Measurements from ENCODE around the gene APMAP. TPM values are rescaled to one million over a fixed set of nuclear protein-coding genes. Genes with fewer than 3 reads are reported as not detected.
A peak's percentile ranks its signal among the peaks of the same experiment; 100 is the strongest.

The APMAP gene
- total RNA-seq, 2 donors from 2014 or later: 109 to 206 TPM

DNA sequence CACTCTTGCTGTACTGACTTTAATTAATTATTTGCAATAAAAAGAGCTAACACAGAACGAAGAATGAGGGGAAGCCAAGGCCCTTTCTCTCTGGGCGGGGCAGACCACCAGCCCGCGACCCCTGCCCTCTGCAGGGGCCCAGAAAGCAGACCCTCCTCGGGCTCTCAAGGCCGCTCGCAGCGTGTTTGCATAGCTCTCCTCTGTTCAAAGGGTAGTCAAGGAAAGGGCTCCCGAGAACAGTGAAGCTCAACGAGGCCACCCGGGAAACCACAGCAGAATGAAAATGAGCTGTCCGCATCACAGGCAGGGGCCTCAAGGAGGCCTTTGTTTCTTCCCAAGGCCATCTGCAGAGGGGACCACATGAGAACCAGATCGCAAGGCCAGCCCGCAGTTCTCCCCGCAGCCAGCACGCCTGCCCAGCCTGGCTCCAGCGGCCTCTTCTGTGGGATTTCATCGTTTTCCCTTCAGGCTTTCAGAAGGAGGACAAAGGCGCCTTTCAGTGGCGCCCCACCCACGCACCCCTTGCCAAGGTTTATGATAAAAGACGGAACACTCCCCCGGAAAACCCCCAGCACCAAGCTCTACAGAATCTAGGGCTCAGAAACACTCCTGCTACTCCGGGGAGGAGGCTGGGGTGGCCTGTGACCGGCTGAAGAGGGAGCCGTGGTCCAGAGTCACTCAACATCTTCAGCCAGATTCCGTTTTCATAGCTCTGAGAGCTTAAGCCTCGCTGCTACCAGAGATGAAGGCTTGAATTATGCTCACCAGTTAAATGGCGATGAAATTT is 40.1 kb upstream of the APMAP start:
- peaks cover 23 to 24% of the 10 kb centered on the region in 2 donors for H3K4me1 Mint-ChIP-seq (ENCODE audit: low read depth in 2 of 2)
- H3K27me3 Mint-ChIP-seq: no peaks in the 10 kb centered on the region
- no peaks in the 10 kb centered on the region for H3K9me3 Mint-ChIP-seq
- no peak overlapping the region for H3K4me3 Mint-ChIP-seq
- ATAC-seq (no peak), DNase-seq (ENCODE audit: low spot score) (no peak)
- no peaks in the 10 kb centered on the region for H3K36me3 Mint-ChIP-seq
- H3K27ac Mint-ChIP-seq: no peak overlapping the region

DNA sequence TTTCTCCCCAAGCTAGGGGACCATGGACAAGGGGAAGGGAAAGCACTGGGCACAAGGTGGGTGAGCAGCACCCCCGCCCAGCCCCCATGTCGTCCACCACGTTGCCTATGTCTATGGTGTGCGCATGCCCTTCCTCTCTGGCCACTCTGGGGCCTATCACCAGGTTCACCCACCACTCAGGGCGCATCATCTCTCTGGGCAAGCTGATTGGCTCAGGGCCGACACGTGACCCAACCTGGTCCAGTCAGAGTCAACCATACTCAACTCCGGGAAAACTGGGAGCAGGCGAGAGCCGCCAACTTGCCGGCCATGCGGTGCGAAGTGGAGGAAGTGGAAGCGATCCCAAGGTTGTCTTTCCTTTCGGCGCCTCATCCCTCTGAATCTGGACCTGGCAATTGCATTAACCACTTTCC is 39.5 kb upstream of the APMAP start:
- Mint-ChIP-seq H3K36me3 (no peaks in the 10 kb centered on the region), H3K27ac (no peak overlapping the region), H3K4me1 (ENCODE audit: low read depth in 2 of 2) (peaks cover 20 to 23% of the 10 kb centered on the region in 2 donors)

DNA sequence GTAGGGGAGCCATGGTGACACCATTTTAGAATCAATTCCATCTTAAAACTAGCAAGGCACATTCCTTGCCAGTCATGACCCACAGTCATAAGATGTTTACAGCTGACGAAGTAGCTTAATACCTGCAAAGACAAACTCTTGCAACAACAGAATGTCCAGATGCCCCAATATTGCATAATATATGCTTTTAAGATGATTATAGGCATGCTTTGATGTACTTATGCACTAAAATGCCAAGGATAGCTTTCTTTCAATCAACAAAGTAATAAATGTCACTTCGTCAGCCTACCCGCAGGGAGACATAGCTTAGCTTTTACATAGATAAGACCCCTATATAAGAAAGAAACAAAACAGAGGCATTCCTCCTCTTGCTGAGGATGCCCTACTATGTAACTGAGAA is 38.7 kb upstream of the APMAP start:
- peaks cover 13 to 15% of the 10 kb centered on the region in 2 donors for H3K4me1 Mint-ChIP-seq (ENCODE audit: low read depth in 2 of 2)
- no peaks in the 10 kb centered on the region for H3K9me3 Mint-ChIP-seq
- peak overlapping the region in 1 of 2 donors; percentile 4 for H3K27ac Mint-ChIP-seq
- H3K4me3 Mint-ChIP-seq: no peak overlapping the region
- DNase-seq (ENCODE audit: low spot score) (no peak), ATAC-seq (no peak)
- no peaks in the 10 kb centered on the region for H3K36me3 Mint-ChIP-seq
- no peaks in the 10 kb centered on the region for H3K27me3 Mint-ChIP-seq

More for the DNA sequence above, 39.5 kb upstream of the APMAP start:
- Mint-ChIP-seq H3K9me3 (no peaks in the 10 kb centered on the region), H3K4me3 (no peak overlapping the region), H3K27me3 (no peaks in the 10 kb centered on the region)
- ATAC-seq: no peak
- no peak for DNase-seq (ENCODE audit: low spot score)

DNA sequence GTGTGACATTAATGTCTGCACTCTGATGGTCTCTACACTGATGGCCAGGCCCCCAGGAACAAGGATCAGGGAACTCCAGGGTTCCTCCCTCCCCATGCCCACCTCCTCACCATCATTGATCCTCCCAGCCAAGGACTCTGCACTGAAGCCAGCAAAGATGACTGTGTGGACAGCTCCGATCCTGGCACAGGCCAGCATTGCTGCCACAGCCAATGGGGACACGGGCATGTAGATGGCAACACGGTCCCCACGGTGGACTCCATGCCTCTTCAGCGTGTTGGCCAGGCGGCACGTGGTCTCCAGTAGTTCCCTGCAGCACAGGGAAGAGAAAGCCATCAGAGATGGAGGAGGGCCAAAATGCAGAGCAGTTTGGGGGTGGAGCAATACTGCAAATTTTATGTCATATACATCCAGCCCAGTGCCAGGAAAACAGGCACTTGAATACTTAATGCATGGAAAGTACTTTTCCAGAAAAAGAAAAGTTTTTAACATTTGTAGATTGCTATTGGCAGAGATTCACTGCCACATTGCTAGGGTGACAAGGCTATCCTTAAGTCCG is 38.2 kb upstream of the APMAP start:
- no peaks in the 10 kb centered on the region for H3K36me3 Mint-ChIP-seq
- DNase-seq (ENCODE audit: low spot score): no peak
- peak overlapping the region in 1 of 2 donors; percentile 4 for H3K27ac Mint-ChIP-seq
- H3K4me3 Mint-ChIP-seq: no peak overlapping the region
- no peaks in the 10 kb centered on the region for H3K27me3 Mint-ChIP-seq
- no peaks in the 10 kb centered on the region for H3K9me3 Mint-ChIP-seq
- ATAC-seq: no peak
- H3K4me1 Mint-ChIP-seq (ENCODE audit: low read depth in 2 of 2): peaks cover 10% of the 10 kb centered on the region in 2 donors

DNA sequence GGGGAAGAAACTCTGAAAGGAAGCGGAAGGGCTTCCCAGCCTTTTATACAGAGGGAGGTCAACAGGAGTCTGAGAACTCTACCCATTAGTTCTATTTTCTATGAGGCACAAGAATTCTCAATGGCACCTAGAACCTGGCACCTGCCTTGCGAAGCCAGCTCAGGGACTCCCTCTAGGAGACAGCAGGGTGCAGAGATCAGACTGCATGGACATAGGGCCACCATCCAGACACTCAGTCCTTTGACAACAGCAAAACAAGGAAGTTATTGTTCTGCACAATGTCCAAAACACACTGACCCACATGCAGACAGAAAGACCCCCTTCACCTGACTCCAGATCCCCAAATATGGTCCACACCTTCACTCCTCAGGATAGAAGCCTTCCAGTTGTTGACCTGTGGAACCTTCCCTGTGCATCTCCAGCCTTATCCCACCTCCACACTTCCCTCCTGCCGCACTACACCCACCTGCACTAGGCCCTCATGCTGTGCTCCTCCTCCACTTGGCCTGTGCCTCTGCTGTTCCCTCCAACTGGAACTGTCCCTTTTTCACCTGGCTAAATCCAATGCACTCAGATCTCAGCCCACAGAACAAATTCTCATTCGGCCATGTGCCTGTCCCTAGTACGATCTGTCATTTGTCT is 37.6 kb upstream of the APMAP start:
- Mint-ChIP-seq H3K27ac (peak overlapping the region in 1 of 2 donors; percentile 4), H3K36me3 (no peaks in the 10 kb centered on the region), H3K4me1 (ENCODE audit: low read depth in 2 of 2) (peaks cover 5 to 10% of the 10 kb centered on the region in 2 donors), H3K27me3 (no peaks in the 10 kb centered on the region), H3K4me3 (no peak overlapping the region), H3K9me3 (no peaks in the 10 kb centered on the region)
- no peak for DNase-seq (ENCODE audit: low spot score)
- no peak for ATAC-seq

DNA sequence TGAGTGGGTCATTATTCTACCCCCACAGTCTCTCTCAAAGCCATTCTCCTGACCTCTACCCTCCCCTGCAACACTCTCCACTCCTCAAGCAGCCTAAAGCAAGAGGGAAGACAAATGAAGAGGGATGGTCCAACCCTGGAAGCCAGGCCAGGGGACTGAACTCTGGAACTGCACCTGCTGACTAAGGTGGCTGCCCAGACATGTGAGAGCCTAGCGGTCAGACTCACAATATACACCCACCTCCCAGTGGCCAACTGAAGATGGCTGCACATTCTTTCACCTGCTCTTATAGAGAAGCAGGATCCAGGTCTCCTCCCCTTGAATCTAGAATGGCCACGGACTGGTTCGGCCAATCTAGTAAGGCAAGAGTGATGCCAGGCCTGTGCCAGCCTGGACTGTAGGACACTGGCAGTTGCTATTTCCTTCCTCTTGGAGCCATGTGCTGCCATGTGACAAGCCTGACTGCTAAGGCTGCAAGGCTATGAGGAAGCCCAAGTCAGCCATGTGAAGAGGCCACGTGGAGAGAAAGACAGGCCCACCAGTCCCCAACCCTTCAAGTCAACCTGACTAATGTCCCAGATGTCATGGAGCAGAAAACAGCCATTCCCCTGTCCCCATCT is 33.5 kb upstream of the APMAP start:
- Mint-ChIP-seq H3K4me3 (no peak overlapping the region), H3K4me1 (ENCODE audit: low read depth in 2 of 2) (peaks cover 10 to 21% of the 10 kb centered on the region in 2 donors), H3K27ac (peak overlapping the region in 1 of 2 donors; percentile 21), H3K9me3 (no peaks in the 10 kb centered on the region), H3K27me3 (no peaks in the 10 kb centered on the region), H3K36me3 (no peaks in the 10 kb centered on the region)
- ATAC-seq (no peak), DNase-seq (ENCODE audit: low spot score) (no peak)

DNA sequence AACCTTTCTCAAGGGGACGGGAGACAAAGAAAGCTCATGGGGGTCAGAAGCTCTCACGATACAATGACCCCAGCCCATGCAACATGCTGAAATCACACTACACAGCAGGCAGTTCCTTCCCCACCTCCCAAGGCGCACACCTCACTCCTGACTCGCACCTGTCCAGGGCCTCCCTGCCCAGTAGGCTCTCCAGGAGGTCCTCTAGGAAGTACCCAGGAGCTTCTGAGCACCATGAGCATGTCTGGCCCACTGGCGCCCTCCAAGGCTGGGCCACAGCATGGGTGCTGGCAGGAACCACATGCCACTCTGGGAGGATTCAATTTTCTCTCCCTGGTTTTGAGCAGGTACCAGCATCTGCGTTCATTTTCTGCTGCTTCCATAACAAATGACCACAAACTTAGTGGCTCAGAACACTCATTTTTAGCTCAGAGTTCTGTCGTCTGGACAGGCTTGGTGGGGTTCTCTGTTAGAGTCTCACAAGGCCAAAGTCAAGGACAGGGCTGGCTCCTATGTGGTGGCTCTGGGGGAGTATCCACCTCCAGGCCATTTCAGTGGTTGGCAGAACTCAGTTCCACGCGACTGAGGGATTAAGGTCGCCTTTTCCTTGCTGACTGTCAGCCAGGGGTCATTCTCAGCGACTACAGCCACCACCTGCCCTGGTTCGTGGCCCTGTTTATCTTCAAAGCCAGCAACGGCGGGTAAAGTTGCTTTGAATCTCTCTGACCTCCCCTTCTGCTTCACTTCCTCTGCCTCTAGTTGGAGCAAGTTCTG is 32.7 kb upstream of the APMAP start:
- Mint-ChIP-seq H3K36me3 (no peaks in the 10 kb centered on the region), H3K4me3 (no peak overlapping the region), H3K27me3 (no peaks in the 10 kb centered on the region), H3K27ac (peak overlapping the region in 1 of 2 donors; percentile 21), H3K9me3 (no peaks in the 10 kb centered on the region), H3K4me1 (ENCODE audit: low read depth in 2 of 2) (peaks cover 10 to 21% of the 10 kb centered on the region in 2 donors)
- DNase-seq (ENCODE audit: low spot score) (no peak), ATAC-seq (no peak)

DNA sequence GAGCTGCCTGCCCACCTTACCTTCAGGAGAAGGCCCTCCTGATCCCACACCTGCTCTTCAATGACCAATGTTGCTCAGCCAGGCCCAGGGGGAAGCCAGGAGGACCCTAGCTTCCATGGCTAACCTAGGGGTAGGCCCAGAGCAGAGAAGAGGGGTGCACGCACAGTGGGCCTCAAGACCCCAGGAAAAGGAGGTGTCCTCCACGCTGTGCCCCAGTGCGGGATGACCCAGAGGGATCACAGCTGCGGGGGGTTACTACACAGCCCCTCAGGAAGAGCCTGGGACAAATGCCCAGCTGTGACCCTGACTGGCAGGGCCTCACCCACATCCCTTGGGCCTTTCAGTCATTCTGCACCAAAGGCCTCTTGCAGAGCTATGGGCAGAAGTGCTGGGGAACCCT is 31.6 kb upstream of the APMAP start:
- H3K4me1 Mint-ChIP-seq (ENCODE audit: low read depth in 2 of 2): peaks cover 10 to 20% of the 10 kb centered on the region in 2 donors
- no peak overlapping the region for H3K4me3 Mint-ChIP-seq
- H3K27ac Mint-ChIP-seq: peak overlapping the region in 1 of 2 donors; percentile 87
- ATAC-seq (peak in 1 of 2 donors; percentile 45), DNase-seq (ENCODE audit: low spot score) (no peak)
- H3K9me3 Mint-ChIP-seq: no peaks in the 10 kb centered on the region
- no peaks in the 10 kb centered on the region for H3K36me3 Mint-ChIP-seq
- no peaks in the 10 kb centered on the region for H3K27me3 Mint-ChIP-seq

DNA sequence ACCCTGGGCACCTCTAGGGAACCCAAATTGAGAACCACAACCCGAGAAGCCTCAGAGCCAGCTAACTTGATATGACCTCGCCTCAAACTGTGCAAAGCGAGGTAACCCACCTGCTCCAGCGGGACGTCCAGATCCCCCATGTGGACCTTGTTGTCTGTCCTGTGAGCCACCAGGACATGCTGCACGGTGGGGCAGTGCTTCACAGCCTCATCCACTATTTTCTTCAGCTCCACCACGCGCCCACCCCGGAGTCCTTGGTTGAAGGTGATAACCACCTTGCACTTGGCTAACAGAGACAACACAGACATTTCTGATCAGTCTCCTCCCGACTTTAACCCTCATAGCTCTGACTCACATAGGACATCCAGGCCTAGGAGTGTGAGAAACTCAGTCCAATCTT is 30.8 kb upstream of the APMAP start:
- ATAC-seq (no peak), DNase-seq (ENCODE audit: low spot score) (no peak)
- Mint-ChIP-seq H3K27ac (peak overlapping the region in 1 of 2 donors; percentile 87), H3K36me3 (no peaks in the 10 kb centered on the region), H3K4me1 (ENCODE audit: low read depth in 2 of 2) (peaks cover 10 to 20% of the 10 kb centered on the region in 2 donors), H3K9me3 (no peaks in the 10 kb centered on the region), H3K27me3 (no peaks in the 10 kb centered on the region), H3K4me3 (no peak overlapping the region)

DNA sequence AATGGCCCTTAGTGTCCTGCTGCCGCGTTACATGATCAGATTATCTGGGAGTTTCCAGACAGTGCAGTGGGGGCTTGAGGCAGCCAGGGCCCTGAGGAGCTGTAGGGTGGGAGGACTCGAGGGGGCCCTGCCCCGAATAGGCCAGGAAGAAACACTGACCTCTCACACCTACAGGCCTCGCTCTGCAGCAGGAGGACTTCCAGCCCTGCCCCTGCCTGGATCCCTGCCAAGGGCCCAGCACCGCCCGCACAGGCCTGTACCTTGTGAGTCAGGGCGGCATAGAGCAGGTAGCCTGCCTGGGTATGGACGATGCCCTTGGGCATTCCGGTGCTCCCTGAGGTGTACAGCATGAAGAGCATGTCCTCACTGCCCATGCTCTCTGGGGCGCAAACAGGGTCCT is 30.1 kb upstream of the APMAP start:
- H3K36me3 Mint-ChIP-seq: no peaks in the 10 kb centered on the region
- peaks cover 10 to 24% of the 10 kb centered on the region in 2 donors for H3K4me1 Mint-ChIP-seq (ENCODE audit: low read depth in 2 of 2)

DNA sequence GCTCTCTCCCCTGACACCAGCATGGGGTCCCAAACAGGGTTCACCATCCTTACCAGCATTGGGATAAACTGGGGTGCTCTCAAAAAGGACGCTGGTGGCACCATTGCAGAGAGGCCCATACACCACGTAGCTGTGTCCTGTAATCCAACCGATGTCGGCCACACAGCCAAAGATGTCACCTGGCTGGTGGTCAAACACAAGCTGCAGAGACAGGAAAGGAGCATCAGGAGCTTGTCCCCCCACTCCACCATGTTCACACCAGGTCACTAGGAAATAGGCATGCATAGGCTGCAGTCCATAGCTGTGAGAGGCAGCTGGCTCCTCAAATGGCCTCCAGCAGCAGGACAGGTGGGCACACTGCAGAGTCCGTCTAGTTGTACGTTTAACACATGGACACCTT is 28.8 kb upstream of the APMAP start:
- Mint-ChIP-seq H3K27ac (no peak overlapping the region), H3K4me3 (no peak overlapping the region), H3K4me1 (ENCODE audit: low read depth in 2 of 2) (peaks cover 8 to 24% of the 10 kb centered on the region in 2 donors), H3K27me3 (no peaks in the 10 kb centered on the region), H3K9me3 (no peaks in the 10 kb centered on the region), H3K36me3 (no peaks in the 10 kb centered on the region)
- DNase-seq (ENCODE audit: low spot score) (no peak), ATAC-seq (no peak)

More for the DNA sequence above, 30.1 kb upstream of the APMAP start:
- H3K27me3 Mint-ChIP-seq: no peaks in the 10 kb centered on the region
- ATAC-seq: no peak
- no peaks in the 10 kb centered on the region for H3K9me3 Mint-ChIP-seq
- H3K27ac Mint-ChIP-seq: no peak overlapping the region
- no peak for DNase-seq (ENCODE audit: low spot score)
- no peak overlapping the region for H3K4me3 Mint-ChIP-seq

DNA sequence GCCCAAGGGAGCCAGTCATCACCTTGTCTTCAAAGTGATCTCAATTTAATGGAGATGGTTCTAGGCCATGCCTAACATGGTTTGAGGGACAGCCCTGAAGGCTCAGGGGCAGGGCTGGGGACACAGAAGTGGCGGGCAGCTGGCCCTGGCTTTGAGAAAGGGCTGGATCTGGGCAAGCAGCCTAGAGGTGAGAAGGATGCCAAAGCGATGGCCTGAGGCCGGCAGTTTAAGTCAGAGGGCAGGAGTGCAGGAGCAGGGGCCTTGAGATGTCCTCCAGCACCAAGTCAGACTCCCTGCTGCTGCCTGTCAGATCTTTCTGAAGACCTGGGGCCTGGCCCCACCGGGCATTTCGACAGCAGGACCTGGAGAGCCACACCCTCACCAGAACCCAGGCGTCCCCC is 28.4 kb upstream of the APMAP start:
- Mint-ChIP-seq H3K36me3 (no peaks in the 10 kb centered on the region), H3K27me3 (no peaks in the 10 kb centered on the region)

DNA sequence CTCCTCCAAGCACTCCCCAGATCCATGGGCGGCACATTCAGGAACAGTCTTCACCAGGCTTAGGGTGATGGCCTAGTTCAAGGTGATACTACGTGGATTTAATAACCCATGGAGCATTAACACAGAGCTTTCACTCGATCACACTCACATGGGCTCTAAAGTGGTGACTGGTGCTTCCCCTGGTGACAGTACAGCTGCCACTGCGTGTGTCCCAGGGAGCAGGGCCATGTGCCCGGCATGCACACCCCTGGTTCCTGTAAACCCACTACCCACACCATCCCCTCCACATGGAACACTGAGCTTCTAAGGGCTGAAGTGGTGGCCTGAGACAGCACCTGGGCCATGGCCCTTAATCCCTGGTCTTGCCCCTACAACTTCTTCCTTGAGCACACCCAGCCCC is 27.8 kb upstream of the APMAP start:
- H3K27me3 Mint-ChIP-seq: no peaks in the 10 kb centered on the region
- no peak for ATAC-seq
- DNase-seq (ENCODE audit: low spot score): no peak
- no peak overlapping the region for H3K27ac Mint-ChIP-seq
- H3K4me1 Mint-ChIP-seq (ENCODE audit: low read depth in 2 of 2): peaks cover 14 to 31% of the 10 kb centered on the region in 2 donors
- no peak overlapping the region for H3K4me3 Mint-ChIP-seq
- H3K9me3 Mint-ChIP-seq: no peaks in the 10 kb centered on the region
- no peaks in the 10 kb centered on the region for H3K36me3 Mint-ChIP-seq

More for the DNA sequence above, 28.4 kb upstream of the APMAP start:
- DNase-seq (ENCODE audit: low spot score) (no peak), ATAC-seq (no peak)
- Mint-ChIP-seq H3K4me3 (no peak overlapping the region), H3K9me3 (no peaks in the 10 kb centered on the region), H3K27ac (no peak overlapping the region), H3K4me1 (ENCODE audit: low read depth in 2 of 2) (peaks cover 12 to 28% of the 10 kb centered on the region in 2 donors)
